Measurements from ENCODE around the gene CXCL1. TPM values are rescaled to one million over a fixed set of nuclear protein-coding genes. Genes with fewer than 3 reads are reported as not detected.

The CXCL1 gene
- total RNA-seq, 4 donors from 2014 or later = 0.89 to 1.6 (median 1.3) TPM

- TF ChIP-seq CTCF (IDR thresholded peaks at IDR 0.05) = no peak
- TF ChIP-seq POLR2A (IDR thresholded peaks at IDR 0.05) = no peak
- DNase-seq (ENCODE audit: low spot score in 2 of 2) = no peak
- 47 to 52% methylated on average over 2 of the region's 2 CpGs for WGBS, 2 donors
- intact Hi-C loops (cut with DNase I; ENCODE audit: low total_unique reads) = no loop called here
- no peak overlapping the region for H3K4me3 ChIP-seq (ENCODE audit: low read depth, poor library complexity, severe bottlenecking)
Measured at GRCh38 chr4:73866246-73866645, 2.9 kb upstream of the CXCL1 start.

GRCh38 chr4:73867783-73868182 lies 1.4 kb upstream of the CXCL1 start:
- no peak for DNase-seq (ENCODE audit: low spot score in 2 of 2)
- TF ChIP-seq POLR2A (IDR thresholded peaks at IDR 0.05) (no peak), CTCF (IDR thresholded peaks at IDR 0.05) (no peak)
- intact Hi-C loops (cut with DNase I; ENCODE audit: low total_unique reads) = no loop called here
- H3K4me3 ChIP-seq (ENCODE audit: low read depth, poor library complexity, severe bottlenecking) = no peak overlapping the region
- WGBS, 2 donors = 52 to 77% methylated on average over 3 of the region's 3 CpGs

GRCh38 chr4:73868206-73869129 lies 725 bp upstream of the CXCL1 start:
- H3K4me3 ChIP-seq (ENCODE audit: low read depth, poor library complexity, severe bottlenecking) = peak overlapping the region; percentile 26
- DNase-seq (ENCODE audit: low spot score in 2 of 2) = no peak
- intact Hi-C loops (cut with DNase I; ENCODE audit: low total_unique reads) = no loop called here
- WGBS, 2 donors = 29 to 34% methylated on average over 16 of the region's 16 CpGs
- no peak for TF ChIP-seq CTCF (IDR thresholded peaks at IDR 0.05)
- TF ChIP-seq POLR2A (IDR thresholded peaks at IDR 0.05) = no peak

- no peak for DNase-seq (ENCODE audit: low spot score in 2 of 2)
- intact Hi-C loops (cut with DNase I; ENCODE audit: low total_unique reads) = no loop called here
- 81 to 84% methylated on average over 3 of the region's 3 CpGs for WGBS, 2 donors
- H3K4me3 ChIP-seq (ENCODE audit: low read depth, poor library complexity, severe bottlenecking) = no peak overlapping the region
- no peak for TF ChIP-seq POLR2A (IDR thresholded peaks at IDR 0.05)
- TF ChIP-seq CTCF (IDR thresholded peaks at IDR 0.05) = no peak
Measured at GRCh38 chr4:73870260-73870659, 1.1 kb downstream of the CXCL1 start.

- no peak overlapping the region for H3K4me3 ChIP-seq (ENCODE audit: low read depth, poor library complexity, severe bottlenecking)
- 88 to 93% methylated on average over 1 of the region's 1 CpG for WGBS, 2 donors
- TF ChIP-seq POLR2A (IDR thresholded peaks at IDR 0.05) = no peak
- TF ChIP-seq CTCF (IDR thresholded peaks at IDR 0.05) = no peak
- no peak for DNase-seq (ENCODE audit: low spot score in 2 of 2)
- intact Hi-C loops (cut with DNase I; ENCODE audit: low total_unique reads) = no loop called here
Measured at GRCh38 chr4:73870768-73871167, 1.6 kb downstream of the CXCL1 start.

Measured in lower leg skin (tissue), 4 donors.